Measurements from ENCODE around the gene PATJ. TPM values are rescaled to one million over a fixed set of nuclear protein-coding genes. Genes with fewer than 3 reads are reported as not detected.

Gene PATJ
- total and polyA plus RNA-seq, 2 experiments from 2014 or later: 35.3 to 68.4 TPM

DNA sequence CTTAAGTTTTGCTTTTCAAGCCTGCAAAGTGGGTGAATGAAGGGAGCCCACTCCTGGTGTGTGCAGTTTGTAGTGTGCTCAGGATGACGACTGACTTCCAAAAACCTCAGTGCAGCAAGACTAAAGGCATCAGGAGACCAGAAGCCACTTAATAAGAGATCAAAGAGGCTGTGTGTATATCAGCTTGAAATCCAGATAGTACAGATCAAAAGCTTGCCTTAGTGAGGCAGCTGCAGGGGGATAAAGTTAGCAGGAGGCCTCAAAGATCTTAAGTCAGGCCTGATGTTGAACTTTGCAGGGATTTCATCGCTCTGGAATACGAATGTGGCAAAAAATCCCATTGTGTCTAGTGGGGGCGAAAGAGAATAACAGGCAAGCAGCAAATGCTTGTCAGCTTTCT lies 99.8 kb downstream of the PATJ start (continued):
- TF ChIP-seq ZNF462 (CRISPR knock-in tag; IDR thresholded peaks at IDR 0.05) (no peak), ZNF114 (CRISPR knock-in tag; IDR thresholded peaks at IDR 0.05) (no peak)

GRCh38 chr1:61842863-61843514 lies 100.7 kb downstream of the PATJ start:
- no peak overlapping the region for H3K4me3 Mint-ChIP-seq
- H3K27ac Mint-ChIP-seq: no peak overlapping the region
- DNase-seq (ENCODE audit: low spot score) (peak; percentile 51), ATAC-seq (peak; percentile 66)
- H3K79me2 ChIP-seq (replicated peaks; ENCODE audit: insufficient read depth): no peaks in the 10 kb centered on the region
- no peaks in the 10 kb centered on the region for H3F3A ChIP-seq (replicated peaks; ENCODE audit: low read depth)
- H3K4me3 ChIP-seq: no peak overlapping the region
- H3K27me3 ChIP-seq (ENCODE audit: insufficient read depth): no peaks in the 10 kb centered on the region
- H3K9me2 ChIP-seq (ENCODE audit: insufficient read depth): no peaks in the 10 kb centered on the region
- H4K20me1 ChIP-seq (replicated peaks; ENCODE audit: insufficient read depth): no peaks in the 10 kb centered on the region
- no peaks in the 10 kb centered on the region for H3K27me3 Mint-ChIP-seq (ENCODE audit: insufficient read depth, low read depth, poor library complexity)
- H3K36me3 ChIP-seq (ENCODE audit: insufficient read depth): no peaks in the 10 kb centered on the region
- H3K4me1 ChIP-seq (ENCODE audit: insufficient read depth): peaks cover 11% of the 10 kb centered on the region
- no peaks in the 10 kb centered on the region; the same call in 2 of the 3 replicates for H3K9me3 Mint-ChIP-seq
- no peak for TF ChIP-seq ZNF331 (CRISPR knock-in tag; IDR thresholded peaks at IDR 0.05; ENCODE audit: low read depth)
- TF ChIP-seq CTCF (conservative IDR thresholded peaks at IDR 0.05; ENCODE audit: low read depth in 2 of 2): peak; percentile 48 to 75
- no peak overlapping the region for H3K27ac ChIP-seq (ENCODE audit: low read depth)
- H3K36me3 Mint-ChIP-seq (ENCODE audit: low read depth): peaks cover 9% of the 10 kb centered on the region; the same call in 2 of the 3 replicates
- no peak overlapping the region for H3K4me2 ChIP-seq
- no peak overlapping the region for H2AFZ ChIP-seq
- peaks cover 21% of the 10 kb centered on the region for H3K4me1 Mint-ChIP-seq
